Measurements from ENCODE around the gene CIAO2A. TPM values are rescaled to one million over a fixed set of nuclear protein-coding genes. Genes with fewer than 3 reads are reported as not detected.

The CIAO2A gene, protein sequence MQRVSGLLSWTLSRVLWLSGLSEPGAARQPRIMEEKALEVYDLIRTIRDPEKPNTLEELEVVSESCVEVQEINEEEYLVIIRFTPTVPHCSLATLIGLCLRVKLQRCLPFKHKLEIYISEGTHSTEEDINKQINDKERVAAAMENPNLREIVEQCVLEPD
- total RNA-seq, result 84.0 and 85.9 TPM in 2 replicates

DNA sequence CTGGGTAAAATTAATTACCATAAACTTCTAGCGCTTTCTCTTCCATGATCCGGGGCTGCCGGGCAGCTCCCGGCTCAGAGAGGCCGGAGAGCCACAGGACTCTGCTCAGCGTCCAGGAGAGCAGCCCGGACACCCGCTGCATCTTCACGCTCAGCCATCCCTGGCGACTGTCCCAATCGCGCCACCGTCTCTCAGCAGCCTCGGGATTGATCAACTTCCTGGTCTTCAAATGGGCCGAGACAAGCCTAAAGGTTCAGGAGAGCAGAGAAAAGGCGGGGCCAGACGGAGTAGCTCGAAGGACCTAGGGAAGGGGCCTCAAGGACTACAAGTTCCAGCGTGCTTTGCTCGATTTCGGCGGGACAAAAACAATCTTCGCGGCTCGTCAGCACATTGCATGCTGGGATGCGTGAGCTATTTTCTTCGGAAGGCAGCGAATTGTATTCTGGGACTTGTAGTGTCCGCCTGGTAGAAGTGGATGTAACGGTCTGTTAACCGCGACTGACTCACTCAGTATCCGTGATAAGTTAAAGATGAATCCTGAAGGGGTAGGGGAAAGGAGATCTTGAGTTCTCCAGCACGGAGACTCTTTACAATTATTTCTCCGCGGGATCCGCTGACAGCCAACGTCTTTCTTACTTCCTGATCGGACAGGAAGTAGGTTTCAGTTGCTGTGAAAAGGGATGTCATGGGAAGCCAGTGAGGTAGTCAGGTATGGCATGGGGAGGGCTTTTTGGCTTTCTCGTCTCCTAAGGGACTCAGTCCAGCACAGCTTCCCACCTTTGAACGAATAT lies at the start of gene CIAO2A:
TSS of gene CIAO2A (minus strand) at position 212 of the 791 bp plus-strand sequence. CDS start at position 142, 70 bp downstream.

DNA sequence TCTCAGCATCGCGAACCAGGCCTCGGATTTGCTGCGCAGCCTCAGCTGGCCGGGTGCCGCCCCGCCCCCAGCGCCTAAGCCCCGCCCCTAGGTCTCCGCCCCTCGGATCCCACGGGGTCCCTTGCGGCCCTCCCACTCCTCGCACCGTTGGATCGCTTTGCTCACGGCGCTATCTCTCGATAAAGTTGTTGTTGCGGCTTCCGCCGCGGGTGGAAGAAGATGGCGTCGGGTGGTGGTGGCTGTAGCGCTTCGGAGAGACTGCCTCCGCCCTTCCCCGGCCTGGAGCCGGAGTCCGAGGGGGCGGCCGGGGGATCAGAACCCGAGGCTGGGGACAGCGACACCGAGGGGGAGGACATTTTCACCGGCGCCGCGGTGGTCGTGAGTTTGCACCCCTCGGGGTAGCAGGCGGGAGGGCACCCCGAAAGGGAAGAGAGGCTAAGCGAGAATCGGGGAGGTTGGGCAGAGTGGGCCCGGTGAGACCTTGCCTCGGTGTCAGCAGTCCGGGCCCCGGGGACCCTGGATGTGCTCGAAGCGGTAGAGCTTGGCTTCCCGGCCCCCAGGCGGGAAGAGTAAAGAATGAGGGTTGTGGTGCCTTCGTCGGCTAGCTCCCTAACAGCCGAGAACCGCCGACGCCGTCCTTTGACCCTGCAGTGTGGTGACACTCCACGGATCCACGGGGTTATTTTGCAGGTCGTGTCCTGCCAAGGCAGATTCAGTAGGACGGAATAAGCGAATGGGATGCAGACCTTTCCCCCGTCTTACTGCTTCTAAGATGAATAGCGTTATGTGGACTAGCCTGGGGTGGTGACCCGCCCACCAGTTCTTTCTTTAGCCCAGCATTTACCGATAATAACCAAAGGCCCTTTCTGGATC lies 2.4 kb upstream of the CIAO2A start, which contains the start of gene SNX1:
TSS of gene SNX1 (plus strand) at position 188 of the 873 bp plus-strand sequence. CDS start at position 220, 32 bp downstream.

DNA sequence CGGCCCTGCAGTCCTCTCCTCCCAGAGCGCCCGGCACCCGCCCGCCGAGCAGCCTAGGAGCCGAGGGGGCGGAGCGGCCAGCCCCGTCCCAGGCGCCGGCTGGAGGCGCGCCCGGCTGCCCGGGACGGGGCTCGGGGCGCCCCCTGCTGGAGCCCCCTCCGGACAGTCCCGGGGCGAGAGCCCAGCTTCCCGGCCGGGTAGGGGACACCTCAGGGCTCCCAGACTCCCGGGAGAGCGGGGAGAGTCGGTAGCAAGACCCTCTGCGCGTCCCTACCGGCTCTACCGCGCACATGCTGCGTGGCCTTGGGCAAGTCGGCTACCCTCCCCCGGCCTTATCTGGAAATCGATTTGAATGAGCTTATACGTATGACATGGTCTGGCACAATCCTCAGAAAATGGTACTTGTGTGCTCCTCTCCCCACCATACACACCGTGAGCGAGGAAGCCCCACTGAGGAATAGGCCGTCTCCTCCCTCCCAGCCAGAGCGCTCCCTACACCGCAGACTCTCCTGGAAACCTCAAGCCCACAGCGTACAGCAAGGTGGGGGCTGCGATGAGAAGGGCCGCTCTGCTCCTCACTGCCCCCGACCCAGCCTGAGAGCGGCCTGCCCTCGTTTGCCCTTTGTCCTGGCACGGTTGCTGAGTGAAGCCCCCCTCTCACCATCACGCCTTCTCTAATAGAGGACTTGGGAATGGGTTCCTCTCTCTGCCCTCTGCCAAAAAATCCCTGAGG lies 47.1 kb downstream of the CIAO2A start, which contains the start of gene DAPK2:
TSS of gene DAPK2 (minus strand) at position 65 of the 733 bp plus-strand sequence. CDS start 6,224 bp downstream, outside the sequence.

Other genes with a start within 250 kb of the CIAO2A start
- gene DAPK2, start 47.4 kb downstream of the CIAO2A start, total RNA-seq, result 0.29 and 1.8 TPM in 2 replicates
- 31.1 and 50.7 TPM in 2 replicates for gene SNX1, start 2.1 kb upstream of the CIAO2A start, total RNA-seq
- 0.18 TPM in 1 of 2 replicates, not detected in the other for gene SNX22, start 57.9 kb upstream of the CIAO2A start, total RNA-seq
- 1,028 and 1,120 TPM in 2 replicates for gene PPIB, start 69.2 kb upstream of the CIAO2A start, total RNA-seq

Data from myometrial cell (primary cell).